Esophagus squamous epithelium (tissue), 5 donors: ENCODE data around the gene TRAF2. TPM values are rescaled to one million over a fixed set of nuclear protein-coding genes. Genes with fewer than 3 reads are reported as not detected.

Experiments used
- DNase-seq: peaks from one replicate; lab custom pipeline; 2025; lab: John Stamatoyannopoulos, UW
- H3K27ac ChIP-seq, 4 donors: fragments of 200-600 bp; sonication (generic); one replicate each; pipeline ENCODE4 v1.5.1; 2016 to 2019; ENCODE audit warnings: mild to moderate bottlenecking in 1 of 4
- H3K27me3 ChIP-seq, 4 donors: fragments of 200-600 bp; sonication (generic); 1 replicate in 3 of 4; 2 replicates in 1 of 4; pipeline versions ENCODE4 v1.5.1 to v1.6.0; 2017 to 2021; ENCODE audit warnings: antibody characterized with exemption in 1 of 4
- H3K36me3 ChIP-seq, 3 donors: fragments of 200-600 bp; sonication (generic); one replicate each; pipeline ENCODE4 v1.5.1; 2016 to 2019
- H3K4me1 ChIP-seq, 3 donors: fragments of 200-600 bp; sonication (generic); one replicate each; pipeline ENCODE4 v1.5.1; 2017 to 2019
- H3K4me3 ChIP-seq, 4 donors: fragments of 200-600 bp; sonication (generic); 1 replicate in 3 of 4; 2 replicates in 1 of 4; pipeline ENCODE4 v1.5.1; 2016 to 2019; ENCODE audit warnings: mild to moderate bottlenecking in 2 of 4, moderate library complexity in 1 of 4
- H3K9me3 ChIP-seq, 3 donors: fragments of 200-600 bp; sonication (generic); one replicate each; pipeline ENCODE4 v1.5.1; 2016 to 2019
- CTCF ChIP-seq, 6 experiments: fragments of 450-650 bp in 4 of 6; fragments of 200-600 bp in 2 of 6; sonication (generic) in 2 of 6; IDR thresholded peaks; one replicate each; pipeline ENCODE4 v1.5.1; 2016 to 2019; ENCODE audit warnings: antibody characterized with exemption in 6 of 6, mild to moderate bottlenecking in 4 of 6, moderate library complexity in 4 of 6
- POLR2A ChIP-seq, 4 donors: fragments of 450-650 bp; IDR thresholded peaks; one replicate each; pipeline ENCODE4 v1.6.1; 2017; ENCODE audit warnings: antibody characterized with exemption in 4 of 4, mild to moderate bottlenecking in 4 of 4, moderate library complexity in 3 of 4
- WGBS, 2 donors: methylation state at CpG; one replicate each; pipeline ENCODE4 v1.1.5; 2018; 5-methylcytosine and 5-hydroxymethylcytosine counted together
- intact Hi-C: fragments of 100-400 bp; cut with DNase I; formaldehyde crosslinking; loops from one replicate; pipeline ENCODE4 v1.15.0; 2022
- total RNA-seq, 4 donors: library from RNA; depleted of rRNA; stranded (reverse); fragments of >200 nt; gene quantifications; one replicate each; pipeline ENCODE4 v1.1.0, GENCODE V29; 2016
- donor health status: DM: yes; HTN: yes; CAD: no.

TRAF2 gene
- total RNA-seq, 4 donors from 2014 or later, result 8.0 to 20.9 (median 13.2) TPM

- intact Hi-C loops, result no loop called here
- 83% methylated on average over 11 of the region's 22 CpGs; no CpG with 5 or more reads in 1 of the 2 donors for WGBS, 2 donors
- no peak overlapping the region for H3K4me3 ChIP-seq
- no peak for DNase-seq
- TF ChIP-seq CTCF (IDR thresholded peaks at IDR 0.05), result no peak
- TF ChIP-seq POLR2A (IDR thresholded peaks at IDR 0.05), result no peak
- H3K36me3 ChIP-seq, result peaks cover 26 to 48% (median 30%) of the 10 kb centered on the region in 3 donors
- no peaks in the 10 kb centered on the region for H3K9me3 ChIP-seq
- peaks cover 31 to 64% (median 34%) of the 10 kb centered on the region in 3 donors for H3K4me1 ChIP-seq
- no peak overlapping the region for H3K27ac ChIP-seq
- H3K27me3 ChIP-seq, result no peaks in the 10 kb centered on the region
Observed at GRCh38 chr9:136860933-136861873, 25.1 kb upstream of the TRAF2 start.

GRCh38 chr9:136861874-136862457 is 24.4 kb upstream of the TRAF2 start:
- H3K4me1 ChIP-seq, result peaks cover 34 to 68% (median 34%) of the 10 kb centered on the region in 3 donors
- no peak for TF ChIP-seq POLR2A (IDR thresholded peaks at IDR 0.05)
- no peak for TF ChIP-seq CTCF (IDR thresholded peaks at IDR 0.05)
- no peak overlapping the region for H3K4me3 ChIP-seq
- no peaks in the 10 kb centered on the region for H3K27me3 ChIP-seq
- 85 to 89% methylated on average over 17 to 18 of the region's 26 CpGs for WGBS, 2 donors
- intact Hi-C loops, result no loop called here
- no peak for DNase-seq
- no peak overlapping the region for H3K27ac ChIP-seq
- H3K9me3 ChIP-seq, result no peaks in the 10 kb centered on the region
- H3K36me3 ChIP-seq, result peaks cover 26 to 48% (median 30%) of the 10 kb centered on the region in 3 donors

- H3K36me3 ChIP-seq, result peaks cover 26 to 48% (median 30%) of the 10 kb centered on the region in 3 donors
- H3K4me1 ChIP-seq, result peaks cover 32 to 67% (median 33%) of the 10 kb centered on the region in 3 donors
- DNase-seq, result no peak
- intact Hi-C loops, result no loop called here
- no peaks in the 10 kb centered on the region for H3K9me3 ChIP-seq
- no peak for TF ChIP-seq CTCF (IDR thresholded peaks at IDR 0.05)
- TF ChIP-seq POLR2A (IDR thresholded peaks at IDR 0.05), result no peak
- no peak overlapping the region for H3K27ac ChIP-seq
- no peak overlapping the region for H3K4me3 ChIP-seq
- H3K27me3 ChIP-seq, result no peaks in the 10 kb centered on the region
- WGBS, 2 donors, result 91 to 97% methylated on average over 19 to 21 of the region's 31 CpGs
Observed at GRCh38 chr9:136862849-136863622, 23.3 kb upstream of the TRAF2 start.

- Histone ChIP-seq H3K4me3 (no peak overlapping the region), H3K27ac (no peak overlapping the region), H3K36me3 (peaks cover 26 to 48% (median 30%) of the 10 kb centered on the region in 3 donors), H3K27me3 (no peaks in the 10 kb centered on the region), H3K4me1 (peaks cover 25 to 60% (median 27%) of the 10 kb centered on the region in 3 donors), H3K9me3 (no peaks in the 10 kb centered on the region)
- 82 to 90% methylated on average over 6 to 7 of the region's 12 CpGs for WGBS, 2 donors
- no peak for TF ChIP-seq CTCF (IDR thresholded peaks at IDR 0.05)
- TF ChIP-seq POLR2A (IDR thresholded peaks at IDR 0.05), result no peak
- intact Hi-C loops, result no loop called here
- no peak for DNase-seq
Observed at GRCh38 chr9:136863623-136864273, 22.6 kb upstream of the TRAF2 start.
